ENCODE data around the gene SLC16A6. TPM values are rescaled to one million over a fixed set of nuclear protein-coding genes. Genes with fewer than 3 reads are reported as not detected.

The SLC16A6 gene
- total RNA-seq, 1 donor from 2014 or later = 0.08 TPM

- peaks cover 18% of the 10 kb centered on the region for H3K4me1 ChIP-seq
- intact Hi-C loops (cut with micrococcal nuclease) = no loop called here
- H3K36me3 ChIP-seq = no peaks in the 10 kb centered on the region
- no peak overlapping the region for H3K4me3 ChIP-seq
- no peak overlapping the region for H3K27ac ChIP-seq (replicated peaks)
- H3K27me3 ChIP-seq (ENCODE audit: low read depth) = peaks cover 44% of the 10 kb centered on the region
- no peak for TF ChIP-seq CTCF (IDR thresholded peaks at IDR 0.05; ENCODE audit: borderline replicate concordance)
- no peak for DNase-seq
- H3K9me3 ChIP-seq (replicated peaks) = no peaks in the 10 kb centered on the region
Observed at GRCh38 chr17:68296217-68297191, 5.6 kb upstream of the SLC16A6 start.

- Histone ChIP-seq H3K27ac (replicated peaks) (no peak overlapping the region), H3K27me3 (ENCODE audit: low read depth) (peaks cover 50% of the 10 kb centered on the region)
- intact Hi-C loops (cut with micrococcal nuclease) = no loop called here
Observed at GRCh38 chr17:68295086-68295485, 4.2 kb upstream of the SLC16A6 start.

GRCh38 chr17:68294617-68295016, 3.7 kb upstream of the SLC16A6 start:
- Histone ChIP-seq H3K4me1 (peaks cover 30% of the 10 kb centered on the region), H3K27me3 (ENCODE audit: low read depth) (peaks cover 50% of the 10 kb centered on the region), H3K27ac (replicated peaks) (no peak overlapping the region), H3K9me3 (replicated peaks) (no peaks in the 10 kb centered on the region), H3K4me3 (no peak overlapping the region), H3K36me3 (no peaks in the 10 kb centered on the region)
- no peak for TF ChIP-seq CTCF (IDR thresholded peaks at IDR 0.05; ENCODE audit: borderline replicate concordance)
- intact Hi-C loops (cut with micrococcal nuclease) = no loop called here
- DNase-seq = no peak

More at GRCh38 chr17:68295086-68295485, 4.2 kb upstream of the SLC16A6 start:
- Histone ChIP-seq H3K9me3 (replicated peaks) (no peaks in the 10 kb centered on the region), H3K4me1 (peaks cover 28% of the 10 kb centered on the region), H3K4me3 (no peak overlapping the region), H3K36me3 (no peaks in the 10 kb centered on the region)
- no peak for TF ChIP-seq CTCF (IDR thresholded peaks at IDR 0.05; ENCODE audit: borderline replicate concordance)
- no peak for DNase-seq

- Histone ChIP-seq H3K9me3 (replicated peaks) (no peaks in the 10 kb centered on the region), H3K36me3 (no peaks in the 10 kb centered on the region), H3K27ac (replicated peaks) (no peak overlapping the region), H3K4me3 (no peak overlapping the region), H3K27me3 (ENCODE audit: low read depth) (peaks cover 50% of the 10 kb centered on the region), H3K4me1 (peaks cover 30% of the 10 kb centered on the region)
- no peak for DNase-seq
- intact Hi-C loops (cut with micrococcal nuclease) = no loop called here
- TF ChIP-seq CTCF (IDR thresholded peaks at IDR 0.05; ENCODE audit: borderline replicate concordance) = no peak
Observed at GRCh38 chr17:68294196-68294555, 3.2 kb upstream of the SLC16A6 start.

- intact Hi-C loops (cut with micrococcal nuclease) = no loop called here
- Histone ChIP-seq H3K4me3 (no peak overlapping the region), H3K36me3 (no peaks in the 10 kb centered on the region), H3K4me1 (peaks cover 30% of the 10 kb centered on the region), H3K27ac (replicated peaks) (no peak overlapping the region), H3K9me3 (replicated peaks) (no peaks in the 10 kb centered on the region), H3K27me3 (ENCODE audit: low read depth) (peaks cover 50% of the 10 kb centered on the region)
- TF ChIP-seq CTCF (IDR thresholded peaks at IDR 0.05; ENCODE audit: borderline replicate concordance) = no peak
- DNase-seq = no peak
Observed at GRCh38 chr17:68293490-68294195, 2.7 kb upstream of the SLC16A6 start.
